WTC11 (cell line): ENCODE measurements around the gene IGHMBP2. TPM values are rescaled to one million over a fixed set of nuclear protein-coding genes. Genes with fewer than 3 reads are reported as not detected.
"Not testable (repeated sequence)": the region's sequence is repeated elsewhere in the genome, so short reads cannot be mapped to it uniquely, and the experiment has no call there.

Experiments used
- ATAC-seq: fragments of 200-7000 bp; cut with Tn5 transposase; 2 replicates; pipeline ENCODE4 v1.10.0; 2021; ENCODE audit warnings: mild to moderate bottlenecking, moderate library complexity
- CTCF ChIA-PET: fragments of 300-600 bp; sonication (Branson Sonifier 250); formaldehyde crosslinking; loops from one replicate; lab custom pipeline; 2021; ENCODE audit warnings: antibody characterized with exemption; lab: Charles Lee
- POLR2A ChIA-PET: fragments of 350-600 bp; sonication (Branson Sonifier 250); formaldehyde crosslinking; loops from one replicate; lab custom pipeline; 2021; ENCODE audit warnings: antibody characterized with exemption; lab: Charles Lee
- DNase-seq: peaks from one replicate; pipeline ENCODE4 v3.0.0; 2021; ENCODE audit warnings: low spot score
- H3K27ac Mint-ChIP-seq: 2 replicates; pipeline ENCODE4 v1.8.0; 2021; ENCODE audit warnings: mixed read lengths
- H3K27me3 Mint-ChIP-seq: 2 replicates; pipeline ENCODE4 v1.8.0; 2021; ENCODE audit warnings: low read depth, mild to moderate bottlenecking, moderate library complexity, mixed read lengths
- H3K36me3 Mint-ChIP-seq: 2 replicates; pipeline ENCODE4 v1.8.0; 2021; ENCODE audit warnings: mixed read lengths
- H3K4me1 Mint-ChIP-seq: 2 replicates; pipeline ENCODE4 v1.8.0; 2022; ENCODE audit warnings: mixed read lengths
- H3K4me3 Mint-ChIP-seq: 2 replicates; pipeline ENCODE4 v1.8.0; 2021; ENCODE audit warnings: mild to moderate bottlenecking, moderate library complexity, mixed read lengths
- H3K9me3 Mint-ChIP-seq: 2 replicates; pipeline ENCODE4 v1.8.0; 2021; ENCODE audit warnings: mixed read lengths
- FOXK1 ChIP-seq: sonication (generic); formaldehyde crosslinking; IDR thresholded peaks from 2 replicates; pipeline ENCODE4 v1.8.0; 2022; ENCODE audit warnings: mild to moderate bottlenecking, moderate library complexity, missing genetic modification reagents
- FOXP1 ChIP-seq: sonication (generic); formaldehyde crosslinking; IDR thresholded peaks from 2 replicates; pipeline ENCODE4 v1.8.0; 2022; ENCODE audit warnings: missing genetic modification reagents, mild to moderate bottlenecking, moderate library complexity, borderline replicate concordance
- PRRX2 ChIP-seq: fragments of 250-450 bp; sonication (Bioruptor Pico); IDR thresholded peaks from 2 replicates; pipeline ENCODE4 v1.8.0; 2021; ENCODE audit warnings: mild to moderate bottlenecking
- ZBTB21 ChIP-seq: sonication (generic); formaldehyde crosslinking; IDR thresholded peaks from 2 replicates; pipeline ENCODE4 v1.8.1; 2023; ENCODE audit warnings: mild to moderate bottlenecking, missing genetic modification reagents, borderline replicate concordance
- ZNF232 ChIP-seq: sonication (generic); formaldehyde crosslinking; IDR thresholded peaks from 2 replicates; pipeline ENCODE4 v1.8.0; 2022; ENCODE audit warnings: mild to moderate bottlenecking, missing genetic modification reagents
- total RNA-seq: library from RNA; stranded (reverse); gene quantifications from 3 replicates; pipeline ENCODE4 v1.2.3, GENCODE V29; 2021
- TF ChIP-seq, protein P1 (sequence below): sonication (generic); formaldehyde crosslinking; IDR thresholded peaks from 2 replicates; pipeline ENCODE4 v1.8.1; 2023; ENCODE audit warnings: mild to moderate bottlenecking, moderate library complexity, missing genetic modification reagents
- TF ChIP-seq, protein P2 (sequence below): sonication (generic); formaldehyde crosslinking; conservative IDR thresholded peaks from 2 replicates; pipeline ENCODE4 v1.8.1; 2022; ENCODE audit warnings: mild to moderate bottlenecking, missing genetic modification reagents
- TF ChIP-seq, protein P3 (sequence below): sonication (generic); formaldehyde crosslinking; IDR thresholded peaks from 2 replicates; pipeline ENCODE4 v1.8.1; 2023; ENCODE audit warnings: mild to moderate bottlenecking, missing genetic modification reagents
- TF ChIP-seq, protein P4 (sequence below): sonication (generic); formaldehyde crosslinking; IDR thresholded peaks from 2 replicates; pipeline ENCODE4 v1.8.1; 2022; ENCODE audit warnings: low read depth, mild to moderate bottlenecking, moderate library complexity, missing genetic modification reagents, borderline replicate concordance
- TF ChIP-seq, protein P5 (sequence below): sonication (generic); formaldehyde crosslinking; IDR thresholded peaks from 2 replicates; pipeline ENCODE4 v1.8.0; 2022; ENCODE audit warnings: mild to moderate bottlenecking, missing genetic modification reagents
- TF ChIP-seq, protein P6 (sequence below): fragments of 250-450 bp; sonication (Bioruptor Pico); IDR thresholded peaks from 2 replicates; pipeline ENCODE4 v1.9.0; 2021; ENCODE audit warnings: moderate library complexity, mild to moderate bottlenecking, inconsistent platforms, borderline replicate concordance
- TF ChIP-seq, protein P7 (sequence below): sonication (generic); formaldehyde crosslinking; IDR thresholded peaks from 2 replicates; pipeline ENCODE4 v1.8.0; 2022; ENCODE audit warnings: missing genetic modification reagents
- TF ChIP-seq, protein P8 (sequence below): fragments of 250-450 bp; sonication (Bioruptor Pico); IDR thresholded peaks from 2 replicates; pipeline ENCODE4 v1.9.0; 2021; ENCODE audit warnings: mild to moderate bottlenecking
- TF ChIP-seq, protein P9 (sequence below): fragments of 200-600 bp; IDR thresholded peaks from 2 replicates; pipeline ENCODE4 v1.8.0; 2022; ENCODE audit warnings: antibody characterized with exemption

Gene IGHMBP2
- total RNA-seq, 1 experiment from 2014 or later = 22.5 TPM

DNA sequence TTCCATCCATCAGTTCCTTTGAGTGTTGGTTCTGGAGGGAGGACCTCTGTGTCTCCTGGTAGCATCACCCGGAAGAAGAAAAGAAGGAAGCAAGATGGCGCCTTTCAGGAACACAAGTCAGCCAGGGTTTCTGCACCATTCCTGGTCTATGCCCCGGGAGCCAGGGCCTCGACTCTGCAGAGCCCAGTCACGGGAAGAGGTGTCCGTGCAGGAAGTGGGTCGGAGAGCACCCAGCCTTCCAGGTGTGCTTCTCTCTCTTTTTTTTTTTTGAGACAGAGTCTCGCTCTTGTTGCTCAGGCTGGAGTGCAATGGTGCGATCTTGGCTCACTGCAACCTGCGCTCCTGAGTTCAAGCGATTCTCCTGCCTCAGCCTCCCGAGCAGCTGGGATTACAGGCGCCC lies 21.3 kb upstream of the IGHMBP2 start (continued):
- TF ChIP-seq, protein P1, sequence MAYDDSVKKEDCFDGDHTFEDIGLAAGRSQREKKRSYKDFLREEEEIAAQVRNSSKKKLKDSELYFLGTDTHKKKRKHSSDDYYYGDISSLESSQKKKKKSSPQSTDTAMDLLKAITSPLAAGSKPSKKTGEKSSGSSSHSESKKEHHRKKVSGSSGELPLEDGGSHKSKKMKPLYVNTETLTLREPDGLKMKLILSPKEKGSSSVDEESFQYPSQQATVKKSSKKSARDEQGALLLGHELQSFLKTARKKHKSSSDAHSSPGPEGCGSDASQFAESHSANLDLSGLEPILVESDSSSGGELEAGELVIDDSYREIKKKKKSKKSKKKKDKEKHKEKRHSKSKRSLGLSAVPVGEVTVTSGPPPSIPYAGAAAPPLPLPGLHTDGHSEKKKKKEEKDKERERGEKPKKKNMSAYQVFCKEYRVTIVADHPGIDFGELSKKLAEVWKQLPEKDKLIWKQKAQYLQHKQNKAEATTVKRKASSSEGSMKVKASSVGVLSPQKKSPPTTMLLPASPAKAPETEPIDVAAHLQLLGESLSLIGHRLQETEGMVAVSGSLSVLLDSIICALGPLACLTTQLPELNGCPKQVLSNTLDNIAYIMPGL (CRISPR knock-in tag) = no peak
- TF ChIP-seq FOXK1 (CRISPR knock-in tag) (no peak), ZBTB21 (no peak), FOXP1 (CRISPR knock-in tag) (no peak), ZNF232 (CRISPR knock-in tag) (no peak)
- TF ChIP-seq, protein P2, sequence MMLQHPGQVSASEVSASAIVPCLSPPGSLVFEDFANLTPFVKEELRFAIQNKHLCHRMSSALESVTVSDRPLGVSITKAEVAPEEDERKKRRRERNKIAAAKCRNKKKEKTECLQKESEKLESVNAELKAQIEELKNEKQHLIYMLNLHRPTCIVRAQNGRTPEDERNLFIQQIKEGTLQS = no peak
- TF ChIP-seq, protein P3, sequence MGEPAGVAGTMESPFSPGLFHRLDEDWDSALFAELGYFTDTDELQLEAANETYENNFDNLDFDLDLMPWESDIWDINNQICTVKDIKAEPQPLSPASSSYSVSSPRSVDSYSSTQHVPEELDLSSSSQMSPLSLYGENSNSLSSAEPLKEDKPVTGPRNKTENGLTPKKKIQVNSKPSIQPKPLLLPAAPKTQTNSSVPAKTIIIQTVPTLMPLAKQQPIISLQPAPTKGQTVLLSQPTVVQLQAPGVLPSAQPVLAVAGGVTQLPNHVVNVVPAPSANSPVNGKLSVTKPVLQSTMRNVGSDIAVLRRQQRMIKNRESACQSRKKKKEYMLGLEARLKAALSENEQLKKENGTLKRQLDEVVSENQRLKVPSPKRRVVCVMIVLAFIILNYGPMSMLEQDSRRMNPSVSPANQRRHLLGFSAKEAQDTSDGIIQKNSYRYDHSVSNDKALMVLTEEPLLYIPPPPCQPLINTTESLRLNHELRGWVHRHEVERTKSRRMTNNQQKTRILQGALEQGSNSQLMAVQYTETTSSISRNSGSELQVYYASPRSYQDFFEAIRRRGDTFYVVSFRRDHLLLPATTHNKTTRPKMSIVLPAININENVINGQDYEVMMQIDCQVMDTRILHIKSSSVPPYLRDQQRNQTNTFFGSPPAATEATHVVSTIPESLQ (CRISPR knock-in tag) = no peak
- TF ChIP-seq, protein P4, sequence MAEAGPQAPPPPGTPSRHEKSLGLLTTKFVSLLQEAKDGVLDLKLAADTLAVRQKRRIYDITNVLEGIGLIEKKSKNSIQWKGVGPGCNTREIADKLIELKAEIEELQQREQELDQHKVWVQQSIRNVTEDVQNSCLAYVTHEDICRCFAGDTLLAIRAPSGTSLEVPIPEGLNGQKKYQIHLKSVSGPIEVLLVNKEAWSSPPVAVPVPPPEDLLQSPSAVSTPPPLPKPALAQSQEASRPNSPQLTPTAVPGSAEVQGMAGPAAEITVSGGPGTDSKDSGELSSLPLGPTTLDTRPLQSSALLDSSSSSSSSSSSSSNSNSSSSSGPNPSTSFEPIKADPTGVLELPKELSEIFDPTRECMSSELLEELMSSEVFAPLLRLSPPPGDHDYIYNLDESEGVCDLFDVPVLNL (CRISPR knock-in tag) = no peak
- TF ChIP-seq, protein P5, sequence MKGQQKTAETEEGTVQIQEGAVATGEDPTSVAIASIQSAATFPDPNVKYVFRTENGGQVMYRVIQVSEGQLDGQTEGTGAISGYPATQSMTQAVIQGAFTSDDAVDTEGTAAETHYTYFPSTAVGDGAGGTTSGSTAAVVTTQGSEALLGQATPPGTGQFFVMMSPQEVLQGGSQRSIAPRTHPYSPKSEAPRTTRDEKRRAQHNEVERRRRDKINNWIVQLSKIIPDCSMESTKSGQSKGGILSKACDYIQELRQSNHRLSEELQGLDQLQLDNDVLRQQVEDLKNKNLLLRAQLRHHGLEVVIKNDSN (CRISPR knock-in tag) = no peak
- TF ChIP-seq, protein P6, sequence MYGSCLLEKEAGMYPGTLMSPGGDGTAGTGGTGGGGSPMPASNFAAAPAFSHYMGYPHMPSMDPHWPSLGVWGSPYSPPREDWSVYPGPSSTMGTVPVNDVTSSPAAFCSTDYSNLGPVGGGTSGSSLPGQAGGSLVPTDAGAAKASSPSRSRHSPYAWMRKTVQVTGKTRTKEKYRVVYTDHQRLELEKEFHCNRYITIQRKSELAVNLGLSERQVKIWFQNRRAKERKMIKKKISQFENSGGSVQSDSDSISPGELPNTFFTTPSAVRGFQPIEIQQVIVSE (CRISPR knock-in tag) = no peak
- TF ChIP-seq, protein P7, sequence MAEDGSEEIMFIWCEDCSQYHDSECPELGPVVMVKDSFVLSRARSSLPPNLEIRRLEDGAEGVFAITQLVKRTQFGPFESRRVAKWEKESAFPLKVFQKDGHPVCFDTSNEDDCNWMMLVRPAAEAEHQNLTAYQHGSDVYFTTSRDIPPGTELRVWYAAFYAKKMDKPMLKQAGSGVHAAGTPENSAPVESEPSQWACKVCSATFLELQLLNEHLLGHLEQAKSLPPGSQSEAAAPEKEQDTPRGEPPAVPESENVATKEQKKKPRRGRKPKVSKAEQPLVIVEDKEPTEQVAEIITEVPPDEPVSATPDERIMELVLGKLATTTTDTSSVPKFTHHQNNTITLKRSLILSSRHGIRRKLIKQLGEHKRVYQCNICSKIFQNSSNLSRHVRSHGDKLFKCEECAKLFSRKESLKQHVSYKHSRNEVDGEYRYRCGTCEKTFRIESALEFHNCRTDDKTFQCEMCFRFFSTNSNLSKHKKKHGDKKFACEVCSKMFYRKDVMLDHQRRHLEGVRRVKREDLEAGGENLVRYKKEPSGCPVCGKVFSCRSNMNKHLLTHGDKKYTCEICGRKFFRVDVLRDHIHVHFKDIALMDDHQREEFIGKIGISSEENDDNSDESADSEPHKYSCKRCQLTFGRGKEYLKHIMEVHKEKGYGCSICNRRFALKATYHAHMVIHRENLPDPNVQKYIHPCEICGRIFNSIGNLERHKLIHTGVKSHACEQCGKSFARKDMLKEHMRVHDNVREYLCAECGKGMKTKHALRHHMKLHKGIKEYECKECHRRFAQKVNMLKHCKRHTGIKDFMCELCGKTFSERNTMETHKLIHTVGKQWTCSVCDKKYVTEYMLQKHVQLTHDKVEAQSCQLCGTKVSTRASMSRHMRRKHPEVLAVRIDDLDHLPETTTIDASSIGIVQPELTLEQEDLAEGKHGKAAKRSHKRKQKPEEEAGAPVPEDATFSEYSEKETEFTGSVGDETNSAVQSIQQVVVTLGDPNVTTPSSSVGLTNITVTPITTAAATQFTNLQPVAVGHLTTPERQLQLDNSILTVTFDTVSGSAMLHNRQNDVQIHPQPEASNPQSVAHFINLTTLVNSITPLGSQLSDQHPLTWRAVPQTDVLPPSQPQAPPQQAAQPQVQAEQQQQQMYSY (CRISPR knock-in tag) = no peak

DNA sequence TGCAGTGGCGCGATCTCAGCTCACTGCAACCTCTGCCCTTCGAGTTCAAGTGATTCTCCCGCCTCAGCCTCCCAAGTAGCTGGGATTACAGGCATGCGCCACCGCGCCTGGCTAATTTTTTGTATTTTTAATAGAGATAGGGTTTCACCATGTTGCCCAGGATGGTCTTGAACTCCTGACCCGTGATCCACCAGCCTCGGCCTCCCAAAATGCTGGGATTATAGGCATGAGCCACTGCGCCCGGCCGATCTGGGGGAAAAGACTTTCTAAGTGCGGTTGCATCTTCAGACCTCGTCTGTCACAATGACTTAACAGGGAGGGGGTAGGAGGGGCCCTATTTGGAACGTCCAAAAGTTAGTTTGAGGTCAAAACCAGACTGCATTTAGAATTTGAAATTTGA lies 18.9 kb upstream of the IGHMBP2 start:
- DNase-seq, H3K4me3 Mint-ChIP-seq, ATAC-seq, CTCF ChIA-PET, H3K9me3 Mint-ChIP-seq, H3K27ac Mint-ChIP-seq, H3K4me1 Mint-ChIP-seq, H3K27me3 Mint-ChIP-seq, POLR2A ChIA-PET: not testable (repeated sequence)
- peaks cover 12% of the 10 kb centered on the region for H3K36me3 Mint-ChIP-seq

DNA sequence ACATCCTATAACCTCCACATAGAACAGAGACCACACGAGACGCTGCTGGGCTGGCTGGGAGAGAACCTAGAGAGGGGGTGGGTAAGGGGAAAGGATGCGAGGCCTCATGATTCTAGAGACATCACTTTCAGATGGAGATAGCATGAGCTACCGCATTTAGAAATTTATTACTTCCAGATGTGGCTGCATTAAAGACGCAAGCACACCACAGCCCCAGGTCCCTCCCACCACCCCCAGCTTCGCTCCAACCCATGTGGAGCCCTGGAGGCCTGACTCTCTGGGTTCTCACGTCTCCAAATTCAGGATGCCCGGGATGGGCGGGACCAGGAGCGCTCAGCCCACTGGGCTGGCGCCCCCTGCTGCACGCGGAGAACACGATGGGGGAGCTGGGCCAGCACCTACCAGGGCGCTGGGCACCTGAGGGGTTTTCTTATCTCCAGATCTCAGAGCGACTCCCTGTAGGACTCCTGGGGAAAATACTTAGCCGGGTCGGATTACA lies 13.7 kb upstream of the IGHMBP2 start:
- Mint-ChIP-seq H3K36me3 (peaks cover 26% of the 10 kb centered on the region), H3K4me1 (peaks cover 5% of the 10 kb centered on the region), H3K4me3 (no peak overlapping the region), H3K27me3 (no peaks in the 10 kb centered on the region), H3K27ac (no peak overlapping the region), H3K9me3 (no peaks in the 10 kb centered on the region)
- DNase-seq (peak; percentile 79), ATAC-seq (peak; percentile 95)
- POLR2A ChIA-PET = no interaction called here
- TF ChIP-seq, protein P8, sequence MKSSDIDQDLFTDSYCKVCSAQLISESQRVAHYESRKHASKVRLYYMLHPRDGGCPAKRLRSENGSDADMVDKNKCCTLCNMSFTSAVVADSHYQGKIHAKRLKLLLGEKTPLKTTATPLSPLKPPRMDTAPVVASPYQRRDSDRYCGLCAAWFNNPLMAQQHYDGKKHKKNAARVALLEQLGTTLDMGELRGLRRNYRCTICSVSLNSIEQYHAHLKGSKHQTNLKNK = no peak
- no peak for TF ChIP-seq PRRX2 (CRISPR knock-in tag)
- TF ChIP-seq, protein P9, sequence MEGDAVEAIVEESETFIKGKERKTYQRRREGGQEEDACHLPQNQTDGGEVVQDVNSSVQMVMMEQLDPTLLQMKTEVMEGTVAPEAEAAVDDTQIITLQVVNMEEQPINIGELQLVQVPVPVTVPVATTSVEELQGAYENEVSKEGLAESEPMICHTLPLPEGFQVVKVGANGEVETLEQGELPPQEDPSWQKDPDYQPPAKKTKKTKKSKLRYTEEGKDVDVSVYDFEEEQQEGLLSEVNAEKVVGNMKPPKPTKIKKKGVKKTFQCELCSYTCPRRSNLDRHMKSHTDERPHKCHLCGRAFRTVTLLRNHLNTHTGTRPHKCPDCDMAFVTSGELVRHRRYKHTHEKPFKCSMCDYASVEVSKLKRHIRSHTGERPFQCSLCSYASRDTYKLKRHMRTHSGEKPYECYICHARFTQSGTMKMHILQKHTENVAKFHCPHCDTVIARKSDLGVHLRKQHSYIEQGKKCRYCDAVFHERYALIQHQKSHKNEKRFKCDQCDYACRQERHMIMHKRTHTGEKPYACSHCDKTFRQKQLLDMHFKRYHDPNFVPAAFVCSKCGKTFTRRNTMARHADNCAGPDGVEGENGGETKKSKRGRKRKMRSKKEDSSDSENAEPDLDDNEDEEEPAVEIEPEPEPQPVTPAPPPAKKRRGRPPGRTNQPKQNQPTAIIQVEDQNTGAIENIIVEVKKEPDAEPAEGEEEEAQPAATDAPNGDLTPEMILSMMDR = peak; percentile 34; the same call in 1 of the 2 replicates
- TF ChIP-seq, all 79 proteins: peak for 1
- CTCF ChIA-PET = interaction anchor here (0.5 to 2.0 kb wide), 29 partner anchors 11 to 638 kb away, joined by 3 to 19 read pairs (median 5); no protein-coding TSS in a partner anchor
